ENCODE results near the gene LIN54. TPM values are rescaled to one million over a fixed set of nuclear protein-coding genes. Genes with fewer than 3 reads are reported as not detected.

The LIN54 gene
- total and polyA plus RNA-seq, 10 donors, result 2.0 to 15.3 (median 12.5) TPM

GRCh38 chr4:83034630-83035494, 24.2 kb upstream of the LIN54 start, which contains the start of gene COPS4:
TSS of gene COPS4 (plus strand) at chr4:83035183. CDS start at chr4:83035225, 42 bp downstream.
- Histone ChIP-seq H3K4me3 (peak within 1 kb of the TSS; percentile 60 to 87 (median 74)), H3K27me3 (replicated peaks in 1 of 7) (no peaks in the 10 kb centered on the region), H3K36me3 (no peaks in the 10 kb centered on the region), H3K9me3 (no peaks in the 10 kb centered on the region), H3K27ac (peak within 1 kb of the TSS; percentile 86 to 97 (median 95)), H3K4me1 (peaks cover 14 to 42% (median 31%) of the 10 kb centered on the region in 6 donors)
- intact Hi-C loops (cut with DNase I; ENCODE audit: low total_unique reads), result no loop called here
- 0 to 1% (median 0%) methylated on average over 31 to 39 of the region's 39 CpGs for whole genome bisulfite sequencing, 5 donors
- DNase-seq, result peak; percentile 99
- TF ChIP-seq POLR2A (IDR thresholded peaks at IDR 0.05) (peak; percentile 10 to 69 (median 46)), POLR2AphosphoS5 (IDR thresholded peaks at IDR 0.05) (peak; percentile 91 to 95 (median 95))
- TF ChIP-seq, protein P1, sequence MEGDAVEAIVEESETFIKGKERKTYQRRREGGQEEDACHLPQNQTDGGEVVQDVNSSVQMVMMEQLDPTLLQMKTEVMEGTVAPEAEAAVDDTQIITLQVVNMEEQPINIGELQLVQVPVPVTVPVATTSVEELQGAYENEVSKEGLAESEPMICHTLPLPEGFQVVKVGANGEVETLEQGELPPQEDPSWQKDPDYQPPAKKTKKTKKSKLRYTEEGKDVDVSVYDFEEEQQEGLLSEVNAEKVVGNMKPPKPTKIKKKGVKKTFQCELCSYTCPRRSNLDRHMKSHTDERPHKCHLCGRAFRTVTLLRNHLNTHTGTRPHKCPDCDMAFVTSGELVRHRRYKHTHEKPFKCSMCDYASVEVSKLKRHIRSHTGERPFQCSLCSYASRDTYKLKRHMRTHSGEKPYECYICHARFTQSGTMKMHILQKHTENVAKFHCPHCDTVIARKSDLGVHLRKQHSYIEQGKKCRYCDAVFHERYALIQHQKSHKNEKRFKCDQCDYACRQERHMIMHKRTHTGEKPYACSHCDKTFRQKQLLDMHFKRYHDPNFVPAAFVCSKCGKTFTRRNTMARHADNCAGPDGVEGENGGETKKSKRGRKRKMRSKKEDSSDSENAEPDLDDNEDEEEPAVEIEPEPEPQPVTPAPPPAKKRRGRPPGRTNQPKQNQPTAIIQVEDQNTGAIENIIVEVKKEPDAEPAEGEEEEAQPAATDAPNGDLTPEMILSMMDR (IDR thresholded peaks at IDR 0.05 in 8 of 11, conservative IDR thresholded peaks at IDR 0.05 in 3 of 11), result peak; percentile 43 to 86 (median 65)

GRCh38 chr4:83029688-83030087, 19.1 kb upstream of the LIN54 start:
- Histone ChIP-seq H3K4me1 (peaks cover 0 to 3% (median 0%) of the 10 kb centered on the region in 6 donors), H3K36me3 (no peaks in the 10 kb centered on the region), H3K27ac (no peak overlapping the region), H3K27me3 (replicated peaks in 1 of 7) (no peaks in the 10 kb centered on the region), H3K4me3 (no peak overlapping the region), H3K9me3 (peaks cover 0 to 17% (median 10%) of the 10 kb centered on the region in 8 donors)
- intact Hi-C loops (cut with DNase I; ENCODE audit: low total_unique reads), result no loop called here
- DNase-seq, result no peak
- WGBS, 5 donors, result 82 to 100% (median 93%) methylated on average over 1 of the region's 1 CpG
- TF ChIP-seq POLR2A (IDR thresholded peaks at IDR 0.05) (no peak), POLR2AphosphoS5 (IDR thresholded peaks at IDR 0.05) (no peak)
- TF ChIP-seq, protein P1 (IDR thresholded peaks at IDR 0.05 in 8 of 11, conservative IDR thresholded peaks at IDR 0.05 in 3 of 11), result no peak

- peaks cover 0 to 3% (median 0%) of the 10 kb centered on the region in 6 donors for H3K4me1 ChIP-seq
- H3K27ac ChIP-seq, result no peak overlapping the region
- intact Hi-C loops (cut with DNase I; ENCODE audit: low total_unique reads), result no loop called here
- no peaks in the 10 kb centered on the region for H3K27me3 ChIP-seq (replicated peaks in 1 of 7)
- no peak for DNase-seq
- no peak overlapping the region for H3K4me3 ChIP-seq
- WGBS, 5 donors, result 40 to 59% (median 45%) methylated on average over 3 of the region's 3 CpGs
- no peaks in the 10 kb centered on the region for H3K36me3 ChIP-seq
- no peak for TF ChIP-seq POLR2AphosphoS5 (IDR thresholded peaks at IDR 0.05)
- TF ChIP-seq, protein P1 (IDR thresholded peaks at IDR 0.05 in 8 of 11, conservative IDR thresholded peaks at IDR 0.05 in 3 of 11), result no peak
- no peak for TF ChIP-seq POLR2A (IDR thresholded peaks at IDR 0.05)
- peaks cover 0 to 22% (median 16%) of the 10 kb centered on the region in 8 donors for H3K9me3 ChIP-seq
These were observed 18.4 kb upstream of the LIN54 start for GRCh38 chr4:83028976-83029375.

- Histone ChIP-seq H3K4me1 (peaks cover 0 to 9% (median 0%) of the 10 kb centered on the region in 6 donors), H3K36me3 (no peaks in the 10 kb centered on the region), H3K9me3 (peaks cover 0 to 22% (median 16%) of the 10 kb centered on the region in 8 donors), H3K27ac (no peak overlapping the region), H3K4me3 (no peak overlapping the region), H3K27me3 (replicated peaks in 1 of 7) (no peaks in the 10 kb centered on the region)
- DNase-seq, result no peak
- intact Hi-C loops (cut with DNase I; ENCODE audit: low total_unique reads), result no loop called here
- TF ChIP-seq, protein P1 (IDR thresholded peaks at IDR 0.05 in 8 of 11, conservative IDR thresholded peaks at IDR 0.05 in 3 of 11), result no peak
- TF ChIP-seq POLR2A (IDR thresholded peaks at IDR 0.05) (no peak), POLR2AphosphoS5 (IDR thresholded peaks at IDR 0.05) (no peak)
These were observed 14.9 kb upstream of the LIN54 start for GRCh38 chr4:83025563-83025962.

Measured in spleen (tissue), 11 donors.